T-helper 17 cell (primary cell): ENCODE measurements around the gene NEK6. TPM values are rescaled to one million over a fixed set of nuclear protein-coding genes. Genes with fewer than 3 reads are reported as not detected.

Experiments used
- ATAC-seq: fragments of 150-1000 bp; cut with Tn5 transposase; 2 replicates; pipeline ENCODE4 v1.10.0; 2021; ENCODE audit warnings: mild to moderate bottlenecking, moderate library complexity
- DNase-seq, 3 donors: peaks; one replicate each; pipeline versions ENCODE4 v3.0.0 to v3.0.0-alpha.2; 2020 to 2021
- H3K9me3 ChIP-seq: one replicate; pipeline ENCODE4 v1.7.0; 2013; ENCODE audit warnings: low read length, mild to moderate bottlenecking; ENCODE audit not compliant: control insufficient read depth, poor library complexity, severe bottlenecking
- H3K27ac Mint-ChIP-seq: one replicate; pipeline ENCODE4 v1.8.0; 2022; ENCODE audit warnings: mild to moderate bottlenecking, moderate library complexity, mixed read lengths
- H3K27me3 Mint-ChIP-seq: one replicate; pipeline ENCODE4 v1.8.0; 2022; ENCODE audit warnings: mixed read lengths
- H3K36me3 Mint-ChIP-seq: one replicate; pipeline ENCODE4 v1.8.0; 2022; ENCODE audit warnings: low read depth, mixed read lengths
- H3K4me1 Mint-ChIP-seq: one replicate; pipeline ENCODE4 v1.8.0; 2022; ENCODE audit warnings: mild to moderate bottlenecking, mixed read lengths
- H3K4me3 Mint-ChIP-seq: one replicate; pipeline ENCODE4 v1.8.0; 2022; ENCODE audit warnings: mild to moderate bottlenecking, moderate library complexity, mixed read lengths
- total RNA-seq, 4 donors: library from RNA in 2 of 4; stranded (reverse) in 2 of 4; gene quantifications; one replicate each; pipeline ENCODE4 v1.2.3 and lab custom pipeline; 2022 to 2026

Gene NEK6
- total RNA-seq, 2 donors from 2014 or later, result 7.8 to 12.7 TPM

DNA sequence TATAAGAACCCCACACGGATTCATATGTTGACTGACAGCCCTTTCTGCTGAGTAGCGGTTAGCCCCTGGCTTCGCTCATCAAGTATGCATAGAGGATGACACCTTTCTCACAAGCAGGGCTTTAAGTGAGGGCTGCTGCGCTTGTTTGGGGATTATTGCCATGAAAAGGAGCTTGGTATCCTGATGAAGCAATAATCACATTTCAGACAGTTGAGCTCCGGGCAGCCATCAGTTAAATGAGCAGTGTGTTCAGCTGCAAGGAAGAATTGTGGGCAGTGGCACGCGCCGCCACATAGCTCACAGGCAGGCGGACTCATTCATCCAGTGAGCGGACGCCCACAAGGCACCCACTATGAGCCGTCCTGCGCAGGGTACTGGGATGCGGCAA lies 77.6 kb downstream of the NEK6 start:
- no peak for DNase-seq
- Mint-ChIP-seq H3K36me3 (no peaks in the 10 kb centered on the region), H3K4me3 (no peak overlapping the region), H3K27me3 (no peaks in the 10 kb centered on the region), H3K27ac (no peak overlapping the region), H3K4me1 (peaks cover 3% of the 10 kb centered on the region)
- no peaks in the 10 kb centered on the region for H3K9me3 ChIP-seq
- ATAC-seq, result no peak

DNA sequence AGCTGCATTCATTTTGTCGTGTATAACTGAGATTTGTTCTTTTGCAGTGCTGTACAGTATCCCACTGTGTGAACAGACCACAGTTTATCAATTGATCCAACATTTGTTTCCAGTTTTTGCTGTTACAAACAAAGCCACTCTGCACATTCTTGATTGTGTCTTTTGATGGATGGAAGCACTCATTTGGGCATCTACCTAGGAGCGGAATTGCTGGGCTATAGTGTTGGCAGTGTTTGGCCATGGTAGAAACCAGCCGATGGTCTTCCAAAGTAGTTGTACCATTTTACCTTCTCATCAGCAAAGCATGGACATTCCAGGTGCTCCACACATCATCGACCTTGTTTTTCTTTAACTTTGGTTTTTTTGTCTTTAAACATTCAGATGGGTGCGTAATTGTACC lies 79.8 kb downstream of the NEK6 start:
- ATAC-seq (no peak), DNase-seq (no peak)
- no peaks in the 10 kb centered on the region for H3K9me3 ChIP-seq
- Mint-ChIP-seq H3K27ac (no peak overlapping the region), H3K36me3 (no peaks in the 10 kb centered on the region), H3K4me3 (no peak overlapping the region), H3K27me3 (no peaks in the 10 kb centered on the region), H3K4me1 (no peaks in the 10 kb centered on the region)

DNA sequence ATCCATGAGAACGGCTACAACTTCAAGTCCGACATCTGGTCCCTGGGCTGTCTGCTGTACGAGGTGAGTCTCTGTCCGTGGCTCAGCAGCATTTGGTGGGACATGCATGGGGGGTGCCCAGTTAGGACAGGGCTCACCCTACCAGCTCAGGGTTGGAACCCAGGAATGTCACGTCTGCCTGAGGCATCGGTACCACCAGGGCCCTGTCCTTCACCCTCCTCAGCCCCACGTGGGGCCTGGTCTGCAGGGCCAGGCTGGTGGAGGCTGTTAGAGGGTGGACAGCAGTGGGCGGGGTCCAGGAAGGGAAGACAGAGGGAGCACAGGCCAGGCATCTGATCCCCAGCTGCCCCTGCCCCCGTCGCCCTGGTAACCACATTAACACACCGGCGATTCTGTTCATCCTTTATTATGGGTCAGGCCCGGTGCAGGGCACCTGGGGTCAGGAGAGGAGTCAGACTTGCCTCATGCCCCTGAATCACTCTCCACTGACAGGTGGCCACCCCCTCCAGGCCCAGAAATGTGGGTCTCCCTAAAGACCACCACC lies 81.9 kb downstream of the NEK6 start:
- H3K4me1 Mint-ChIP-seq, result peaks cover 2% of the 10 kb centered on the region
- no peaks in the 10 kb centered on the region for H3K36me3 Mint-ChIP-seq
- ATAC-seq (no peak), DNase-seq (no peak)
- no peaks in the 10 kb centered on the region for H3K27me3 Mint-ChIP-seq
- H3K4me3 Mint-ChIP-seq, result no peak overlapping the region
- no peaks in the 10 kb centered on the region for H3K9me3 ChIP-seq
- no peak overlapping the region for H3K27ac Mint-ChIP-seq

DNA sequence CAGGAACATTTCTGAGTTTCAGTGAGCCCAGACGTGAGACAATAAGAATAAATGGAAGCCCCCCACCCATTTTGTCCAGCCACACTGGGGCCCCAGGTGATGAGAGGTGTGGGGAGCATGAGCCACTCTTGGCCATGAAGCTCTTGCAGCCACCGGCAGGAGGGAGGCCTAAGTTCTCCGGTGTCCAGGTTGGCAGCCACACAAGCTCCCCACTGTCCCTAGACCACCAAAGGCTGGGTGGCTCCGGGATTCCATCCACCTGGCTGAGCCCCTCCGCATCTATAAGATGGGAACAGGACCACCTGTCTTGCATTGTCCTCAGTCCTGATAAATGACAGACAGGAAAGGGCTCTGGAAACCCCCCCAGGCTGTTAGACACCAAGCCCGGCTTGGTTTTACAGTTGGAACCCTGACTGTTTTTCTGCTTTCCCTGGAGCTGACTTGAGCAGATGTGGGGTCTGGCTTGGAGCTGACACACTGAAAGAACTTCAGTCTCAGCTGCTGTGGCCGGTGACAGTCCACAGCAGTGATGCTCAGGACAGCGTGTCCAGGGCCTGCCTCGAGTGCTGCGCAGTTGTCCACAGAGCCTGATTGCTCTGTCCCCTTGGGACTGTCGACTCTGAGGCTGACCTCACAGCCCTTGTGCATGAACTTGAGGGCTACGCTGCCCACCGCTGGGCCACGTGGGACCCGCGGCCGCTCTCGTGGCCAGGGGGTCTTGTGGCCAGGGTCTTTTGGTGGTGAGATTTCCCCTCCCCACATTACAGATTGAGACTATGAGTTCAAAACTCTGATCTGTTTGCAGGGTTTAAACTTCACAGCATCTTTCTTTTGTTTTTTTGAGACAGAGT lies 82.7 kb downstream of the NEK6 start:
- no peak overlapping the region for H3K4me3 Mint-ChIP-seq
- H3K27ac Mint-ChIP-seq, result no peak overlapping the region
- no peak for ATAC-seq
- H3K9me3 ChIP-seq, result no peaks in the 10 kb centered on the region
- no peaks in the 10 kb centered on the region for H3K27me3 Mint-ChIP-seq
- no peak for DNase-seq
- H3K4me1 Mint-ChIP-seq, result peaks cover 2% of the 10 kb centered on the region
- no peaks in the 10 kb centered on the region for H3K36me3 Mint-ChIP-seq

DNA sequence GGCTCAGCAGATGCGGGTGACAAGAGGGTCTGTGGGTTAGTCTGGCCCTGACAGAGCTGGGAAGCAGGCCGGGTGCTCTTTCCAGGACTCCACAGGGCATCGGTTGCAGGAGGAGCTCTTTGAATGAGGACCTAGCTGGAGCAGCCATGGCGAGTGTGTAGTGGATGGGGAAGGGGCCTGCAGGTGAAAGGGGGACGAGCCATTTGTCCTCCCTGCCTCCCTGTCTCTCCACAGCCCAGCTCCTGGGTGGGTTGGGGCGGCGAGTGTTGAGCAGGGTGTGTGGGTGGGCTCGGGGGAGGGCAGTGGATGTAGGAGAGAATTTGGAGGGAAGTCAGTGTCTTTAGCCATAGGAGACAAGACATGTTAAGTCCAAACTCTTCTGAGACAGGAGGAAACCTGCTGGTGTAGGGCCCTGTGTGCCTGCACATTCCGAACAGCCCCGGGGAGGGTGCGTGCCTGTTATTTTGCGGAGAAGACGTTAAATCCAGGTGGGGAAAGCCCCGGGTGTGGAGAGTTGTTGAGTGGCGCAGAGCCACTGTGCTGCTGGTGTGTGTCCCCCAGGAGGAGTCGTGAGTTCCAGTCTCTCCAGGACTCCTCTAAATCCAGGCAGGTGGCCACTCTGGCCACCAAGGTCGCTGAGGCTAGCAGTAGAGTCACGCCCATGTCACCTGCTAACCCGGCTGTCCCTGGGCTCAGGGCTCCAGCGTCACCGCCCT lies 83.9 kb downstream of the NEK6 start:
- H3K4me3 Mint-ChIP-seq, result no peak overlapping the region
- no peaks in the 10 kb centered on the region for H3K36me3 Mint-ChIP-seq
- no peak for ATAC-seq
- peaks cover 2% of the 10 kb centered on the region for H3K4me1 Mint-ChIP-seq
- no peaks in the 10 kb centered on the region for H3K27me3 Mint-ChIP-seq
- H3K9me3 ChIP-seq, result no peaks in the 10 kb centered on the region
- DNase-seq, result no peak
- H3K27ac Mint-ChIP-seq, result no peak overlapping the region

DNA sequence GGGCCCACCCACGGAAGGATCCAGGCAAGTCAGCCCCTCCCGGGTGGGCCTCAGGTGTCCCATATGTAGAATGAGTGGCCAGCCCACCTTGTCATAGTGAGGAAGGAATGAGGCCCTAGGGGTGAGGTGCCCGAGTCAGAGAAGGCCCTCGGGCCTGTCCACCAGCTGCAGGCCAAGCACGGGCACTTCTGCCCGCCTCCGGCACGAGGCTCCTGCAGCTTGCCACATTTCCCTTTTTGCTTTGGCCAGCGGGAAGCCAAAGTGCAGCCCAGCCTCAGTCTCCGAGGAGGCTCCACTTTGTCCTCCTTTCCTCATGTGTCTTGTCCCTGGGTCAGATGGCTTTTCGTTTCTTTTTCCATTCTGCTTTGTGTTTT lies 84.6 kb downstream of the NEK6 start:
- ATAC-seq (no peak), DNase-seq (no peak)
- Mint-ChIP-seq H3K27me3 (no peaks in the 10 kb centered on the region), H3K36me3 (no peaks in the 10 kb centered on the region), H3K27ac (no peak overlapping the region), H3K4me3 (no peak overlapping the region), H3K4me1 (peaks cover 2% of the 10 kb centered on the region)
- no peaks in the 10 kb centered on the region for H3K9me3 ChIP-seq

DNA sequence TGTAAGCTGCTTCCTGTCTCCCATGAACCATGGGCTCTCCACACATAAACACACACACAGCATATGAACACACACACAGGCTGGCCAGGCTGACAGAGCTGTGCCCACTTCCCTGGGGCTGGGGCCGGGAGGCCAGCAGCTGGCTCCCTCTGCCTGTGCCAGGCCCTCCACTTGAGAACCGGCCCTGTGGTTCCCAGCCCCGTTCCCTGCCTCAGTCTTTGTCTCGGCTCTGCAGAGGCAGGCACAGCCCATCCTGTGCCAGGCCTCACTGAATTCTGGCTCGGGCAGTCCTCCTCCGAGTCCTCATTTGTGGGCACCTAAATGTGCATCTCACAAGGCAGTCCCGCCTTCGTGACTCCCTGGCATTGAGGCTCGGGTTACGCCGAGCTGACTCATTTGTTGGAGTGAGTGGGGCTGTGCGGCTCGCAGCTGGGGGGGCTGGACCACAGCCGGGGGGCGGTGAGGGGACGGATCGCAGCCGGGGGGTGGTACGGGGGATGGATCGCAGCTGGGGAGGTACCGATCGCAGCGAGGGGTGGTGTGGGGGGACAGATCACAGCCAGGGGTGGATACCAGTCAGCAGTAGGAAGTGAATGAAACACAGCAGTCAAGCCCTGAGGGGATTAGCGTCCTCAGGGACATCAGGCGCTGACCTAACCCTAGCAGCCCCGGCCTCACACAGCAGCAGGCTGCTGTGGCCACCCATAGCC lies 85.2 kb downstream of the NEK6 start:
- Mint-ChIP-seq H3K27ac (no peak overlapping the region), H3K4me1 (peaks cover 2% of the 10 kb centered on the region), H3K27me3 (no peaks in the 10 kb centered on the region), H3K36me3 (no peaks in the 10 kb centered on the region), H3K4me3 (no peak overlapping the region)
- DNase-seq (no peak), ATAC-seq (no peak)
- H3K9me3 ChIP-seq, result no peaks in the 10 kb centered on the region

DNA sequence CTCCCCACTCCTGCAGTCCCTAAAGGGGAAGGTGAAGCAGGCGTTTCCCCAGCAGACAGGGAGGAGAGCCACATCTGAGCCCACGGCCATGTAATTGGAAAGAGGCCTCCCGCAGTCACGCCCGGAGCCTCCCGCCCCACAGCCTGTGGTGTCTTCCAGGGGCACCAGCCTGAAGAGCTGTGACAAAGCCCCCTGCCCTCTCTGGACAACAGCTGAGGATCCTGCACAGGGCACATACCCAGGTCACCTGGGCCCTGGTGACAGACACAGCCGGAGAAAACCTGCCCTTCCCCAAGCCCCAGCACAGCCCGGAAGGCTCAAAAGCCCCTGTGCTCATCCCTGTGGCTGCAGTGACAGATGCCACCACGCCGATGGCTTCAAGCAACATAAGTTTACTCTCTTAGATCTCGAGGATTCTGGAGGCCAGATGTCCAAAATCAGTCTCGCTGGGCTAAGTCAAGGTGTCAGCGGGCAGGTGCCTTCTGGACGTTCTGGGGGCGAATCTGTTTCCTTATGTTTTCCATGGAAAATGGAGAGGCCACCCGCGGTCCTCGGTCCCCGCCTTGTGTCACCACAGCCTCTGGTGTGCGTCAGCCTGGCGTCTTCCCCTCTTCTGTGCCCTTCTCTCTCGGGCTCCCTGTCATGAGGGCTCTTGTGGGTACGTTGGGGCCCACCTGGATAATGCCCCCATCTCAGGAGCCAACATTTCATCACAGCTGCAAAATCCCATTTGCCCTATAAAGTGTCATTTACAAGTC lies 86.0 kb downstream of the NEK6 start:
- Mint-ChIP-seq H3K4me1 (peaks cover 2% of the 10 kb centered on the region), H3K4me3 (no peak overlapping the region), H3K27ac (no peak overlapping the region), H3K36me3 (peaks cover 2% of the 10 kb centered on the region), H3K27me3 (no peaks in the 10 kb centered on the region)
- no peaks in the 10 kb centered on the region for H3K9me3 ChIP-seq
- DNase-seq (no peak), ATAC-seq (no peak)

DNA sequence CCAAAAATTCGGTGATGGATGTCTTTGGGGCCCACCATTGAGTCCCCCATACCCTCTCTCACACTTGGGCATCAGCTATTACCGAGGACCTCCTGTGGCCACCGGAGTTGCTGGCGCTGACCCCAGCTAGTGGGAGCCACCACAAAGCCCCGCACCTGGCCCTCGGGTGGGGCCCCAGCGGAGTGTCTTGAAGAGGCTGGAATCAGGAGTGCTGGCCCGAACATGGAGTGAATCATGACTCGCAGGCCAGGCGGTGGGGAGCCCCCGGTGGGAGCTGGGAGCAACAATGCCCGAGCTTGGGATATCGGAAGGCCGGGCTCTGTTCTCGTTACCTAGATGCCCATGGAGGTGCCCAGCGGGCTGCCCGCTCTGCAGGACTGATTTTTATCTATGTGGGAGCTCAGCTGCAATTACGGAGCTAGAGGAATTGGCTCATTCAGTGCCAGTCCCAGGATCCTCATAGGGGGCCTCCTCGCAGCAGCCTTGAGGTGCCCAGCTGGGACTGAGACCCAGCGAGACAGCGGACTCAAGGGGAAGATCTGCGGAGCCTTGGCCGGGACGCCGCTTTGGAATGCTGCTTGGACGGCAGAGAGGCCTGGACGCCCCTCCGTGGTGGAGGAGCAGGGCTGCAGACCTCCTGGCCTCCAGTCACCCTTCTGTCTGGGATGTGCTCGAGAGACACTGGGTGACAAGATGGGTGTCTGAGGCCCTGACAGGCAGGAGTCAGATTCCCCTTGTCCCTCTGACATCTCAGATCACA lies 86.7 kb downstream of the NEK6 start:
- Mint-ChIP-seq H3K36me3 (peaks cover 2% of the 10 kb centered on the region), H3K4me1 (peaks cover 2% of the 10 kb centered on the region), H3K27ac (no peak overlapping the region), H3K4me3 (no peak overlapping the region), H3K27me3 (no peaks in the 10 kb centered on the region)
- no peak for ATAC-seq
- H3K9me3 ChIP-seq, result no peaks in the 10 kb centered on the region
- no peak for DNase-seq

DNA sequence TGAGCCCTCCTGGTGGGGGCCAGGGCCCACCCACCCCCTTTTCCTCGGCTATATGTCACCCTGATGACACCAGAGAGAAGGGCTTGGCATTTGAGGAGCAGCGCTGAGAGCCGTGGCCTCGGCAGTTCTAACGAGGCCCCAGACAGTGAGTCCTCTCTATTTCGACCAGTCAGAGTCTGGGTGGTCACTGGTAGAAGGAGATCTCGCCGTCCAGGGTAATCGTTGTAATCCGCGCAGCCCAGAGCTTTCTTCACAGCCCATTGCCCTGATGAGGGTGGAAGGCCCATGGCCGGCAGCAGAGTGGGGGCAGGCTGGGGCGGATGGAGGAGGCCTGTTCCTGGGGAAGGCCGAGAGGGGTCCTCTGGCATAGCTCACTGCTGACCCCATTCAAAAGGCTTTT lies 87.3 kb downstream of the NEK6 start:
- Mint-ChIP-seq H3K27me3 (no peaks in the 10 kb centered on the region), H3K4me1 (peaks cover 2% of the 10 kb centered on the region), H3K27ac (no peak overlapping the region), H3K36me3 (peaks cover 2% of the 10 kb centered on the region), H3K4me3 (peak overlapping the region; percentile 33)
- H3K9me3 ChIP-seq, result no peaks in the 10 kb centered on the region
- no peak for DNase-seq
- no peak for ATAC-seq

DNA sequence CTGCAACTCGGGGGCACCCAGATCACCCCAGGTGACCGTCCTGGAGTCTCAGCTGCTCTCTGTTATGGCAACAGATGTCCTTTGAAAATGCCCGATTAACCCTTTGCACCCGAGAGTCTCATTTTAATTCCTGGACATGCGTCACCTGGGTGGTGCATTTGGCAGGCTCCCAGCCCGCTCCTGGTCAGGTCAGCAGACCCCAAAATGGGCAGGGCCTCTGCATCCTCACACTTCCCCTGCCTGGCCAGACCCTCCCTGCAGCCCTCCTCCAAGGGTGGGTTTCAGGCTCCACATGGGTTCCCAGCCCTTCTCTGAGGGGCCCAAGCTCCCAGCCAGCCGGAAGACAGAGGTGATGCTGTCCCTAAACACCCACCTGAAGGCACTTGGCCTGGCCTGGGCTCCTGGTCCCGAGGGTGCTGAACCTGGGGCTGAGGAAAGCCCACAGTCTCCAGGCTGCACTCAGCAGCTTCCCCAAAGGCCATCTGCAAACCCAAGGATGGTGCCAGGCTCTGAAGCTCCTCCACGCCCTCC lies 88.1 kb downstream of the NEK6 start:
- H3K27ac Mint-ChIP-seq, result no peak overlapping the region
- ATAC-seq, result no peak

More for the DNA sequence above, 88.1 kb downstream of the NEK6 start:
- peaks cover 2% of the 10 kb centered on the region for H3K4me1 Mint-ChIP-seq
- no peak overlapping the region for H3K4me3 Mint-ChIP-seq
- H3K9me3 ChIP-seq, result no peaks in the 10 kb centered on the region
- H3K27me3 Mint-ChIP-seq, result no peaks in the 10 kb centered on the region
- H3K36me3 Mint-ChIP-seq, result peaks cover 2% of the 10 kb centered on the region
- no peak for DNase-seq
